EH (cell line): ENCODE data around the gene GIN1.

Experiments used
- DNase-seq: peaks from one replicate; pipeline ENCODE4 v3.0.0-alpha.2; 2015; ENCODE audit warnings: low read depth

Gene GIN1

DNA sequence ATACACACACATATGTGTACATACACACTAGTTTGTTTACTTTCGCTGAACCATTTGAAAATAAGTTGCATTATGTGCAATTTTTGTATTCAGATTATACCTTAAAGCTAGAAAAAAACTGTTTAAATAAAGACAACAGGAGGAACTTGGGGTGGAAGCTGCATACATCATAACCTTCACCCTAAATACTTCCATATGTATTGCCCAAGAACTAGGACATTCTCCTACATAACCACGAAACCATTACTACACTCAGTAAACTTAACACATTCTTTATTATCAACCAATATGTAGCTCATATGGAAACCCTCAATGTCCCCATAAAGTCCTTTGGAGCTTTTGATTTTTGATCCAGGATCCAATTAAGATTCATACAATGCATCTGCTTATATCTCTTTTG lies 83.3 kb downstream of the GIN1 start:
- no peak for DNase-seq
